Stimulated activated CD4-positive, alpha-beta T cell treated with anti-CD3 and anti-CD28 coated beads, Interleukin-1b, Interleukin-23, amount 100 ng/mL, for 4 hours (primary cell): Measurements from ENCODE around the gene FAM222A.

Experiments
- DNase-seq, 2 donors: peaks; one replicate each; pipeline ENCODE4 v3.0.0-alpha.2; 2020; ENCODE audit warnings: low read depth in 2 of 2

The FAM222A gene

DNA sequence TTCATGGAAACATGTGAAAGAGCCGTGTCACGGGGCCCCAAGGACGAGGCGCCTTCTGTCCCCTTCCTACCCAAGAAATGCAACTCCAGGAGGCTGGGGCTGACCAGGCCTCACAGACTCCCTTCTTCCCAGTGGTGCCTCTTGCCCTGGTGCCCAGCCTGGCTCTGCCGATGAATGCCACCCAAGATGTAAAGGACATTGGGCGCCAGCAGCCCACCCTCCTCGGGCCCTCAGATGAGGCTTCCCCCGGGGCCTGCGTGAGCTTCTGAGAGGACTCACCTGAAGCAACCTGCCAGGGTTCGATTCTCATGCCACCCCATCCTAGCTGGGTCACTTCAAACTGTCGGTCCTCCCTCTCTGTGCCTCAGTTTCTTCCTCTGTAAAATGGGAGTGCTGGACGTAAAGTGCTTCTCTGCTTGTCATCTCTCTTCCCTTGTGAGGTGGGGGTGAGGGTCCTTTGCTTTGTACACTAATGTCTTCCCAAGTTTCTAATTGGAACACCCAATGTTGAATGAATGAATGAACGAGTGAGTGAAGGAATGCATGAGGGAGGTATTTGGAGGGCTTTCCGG lies 10.8 kb downstream of the FAM222A start:
- no peak for DNase-seq

GRCh38 chr12:109725321-109726105 lies 11.9 kb downstream of the FAM222A start:
- DNase-seq, result no peak

DNA sequence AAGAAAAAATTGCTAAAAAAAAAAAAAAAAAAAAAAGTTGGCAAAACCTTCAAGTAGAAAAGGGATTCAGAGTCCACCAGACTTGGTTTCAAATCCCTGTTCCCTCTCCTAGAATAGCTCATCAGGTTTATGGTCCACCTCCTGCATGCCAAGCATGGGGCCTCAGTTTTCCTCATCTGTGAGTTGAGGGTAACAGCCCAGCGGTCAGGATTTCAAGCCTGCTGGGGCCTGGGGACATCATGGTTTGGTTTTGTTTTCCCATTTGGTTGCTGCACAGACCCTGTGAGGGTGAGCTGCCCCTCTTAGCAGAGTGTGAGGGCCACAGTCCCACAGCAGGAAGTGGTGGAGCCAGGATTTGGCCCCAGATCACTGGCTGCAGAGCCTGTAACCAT lies 12.5 kb downstream of the FAM222A start:
- no peak for DNase-seq

DNA sequence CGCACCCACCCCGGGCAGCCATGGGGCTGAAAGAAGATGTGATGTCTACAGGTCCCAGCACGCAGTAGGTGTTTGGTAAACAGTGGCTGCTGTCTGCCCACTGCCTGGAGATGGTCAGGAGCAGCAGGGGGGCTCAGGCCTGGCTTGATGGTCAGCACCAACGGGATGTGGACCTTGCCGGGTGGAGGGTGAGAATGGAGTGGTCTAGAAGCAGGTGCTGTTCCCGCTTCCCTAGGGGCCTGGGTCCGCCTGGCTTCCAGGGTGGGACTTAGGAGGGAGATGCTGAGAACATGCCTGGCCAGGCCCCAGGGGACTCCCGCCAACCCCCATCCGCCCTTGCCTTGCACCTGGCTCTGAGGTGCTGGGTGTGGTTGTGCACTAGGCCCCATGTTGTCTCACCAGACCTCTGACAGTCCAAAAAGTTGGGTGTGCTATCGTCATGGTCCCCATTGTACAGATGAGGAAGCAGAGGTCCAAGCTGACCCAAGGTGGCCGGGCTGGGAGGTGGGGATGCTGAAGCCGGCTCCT lies 12.9 kb downstream of the FAM222A start:
- no peak for DNase-seq

DNA sequence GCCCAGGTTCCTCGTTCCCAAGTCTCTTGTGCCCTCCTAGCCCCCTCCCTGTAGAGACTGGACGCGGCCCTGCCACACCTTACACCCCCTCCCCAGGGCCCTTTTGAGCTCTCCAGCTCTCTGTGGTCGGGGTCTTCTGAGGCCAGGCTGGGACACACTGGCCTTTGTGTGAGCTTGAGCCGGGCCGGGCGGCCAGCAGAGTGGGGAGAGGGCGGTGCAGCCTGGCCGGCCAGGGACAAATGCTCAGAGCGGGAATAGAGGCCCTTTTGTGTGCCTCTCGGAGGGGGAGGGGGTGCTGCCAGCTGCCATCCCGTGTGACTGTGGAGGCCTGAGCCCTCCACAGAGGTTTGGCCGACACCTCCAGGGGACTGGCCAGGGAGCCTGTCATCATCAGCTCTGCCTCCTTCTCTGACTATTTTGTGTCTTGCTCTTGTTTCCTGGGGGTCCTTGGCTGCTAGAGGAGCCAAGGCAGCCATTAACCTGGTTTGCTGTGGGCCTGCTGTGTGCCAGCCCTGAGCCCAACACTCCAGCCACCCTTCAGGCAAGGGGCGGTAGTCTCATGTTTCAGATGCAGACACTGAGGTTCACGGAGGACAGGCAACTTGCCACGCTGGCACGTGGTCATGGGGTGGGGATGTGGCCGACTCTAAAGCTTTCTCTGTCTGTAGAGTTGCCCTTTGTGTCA lies 13.6 kb downstream of the FAM222A start:
- DNase-seq, result no peak

- DNase-seq, result no peak
These were observed 14.4 kb downstream of the FAM222A start for GRCh38 chr12:109727746-109728726.

GRCh38 chr12:109728921-109729320 lies 15.3 kb downstream of the FAM222A start:
- DNase-seq, result no peak

- no peak for DNase-seq
These were observed 15.8 kb downstream of the FAM222A start for GRCh38 chr12:109729371-109729781.

- no peak for DNase-seq
These were observed 16.2 kb downstream of the FAM222A start for GRCh38 chr12:109729801-109730200.

GRCh38 chr12:109730306-109731145 lies 16.9 kb downstream of the FAM222A start:
- DNase-seq, result no peak

GRCh38 chr12:109731231-109731731 lies 17.7 kb downstream of the FAM222A start:
- no peak for DNase-seq

DNA sequence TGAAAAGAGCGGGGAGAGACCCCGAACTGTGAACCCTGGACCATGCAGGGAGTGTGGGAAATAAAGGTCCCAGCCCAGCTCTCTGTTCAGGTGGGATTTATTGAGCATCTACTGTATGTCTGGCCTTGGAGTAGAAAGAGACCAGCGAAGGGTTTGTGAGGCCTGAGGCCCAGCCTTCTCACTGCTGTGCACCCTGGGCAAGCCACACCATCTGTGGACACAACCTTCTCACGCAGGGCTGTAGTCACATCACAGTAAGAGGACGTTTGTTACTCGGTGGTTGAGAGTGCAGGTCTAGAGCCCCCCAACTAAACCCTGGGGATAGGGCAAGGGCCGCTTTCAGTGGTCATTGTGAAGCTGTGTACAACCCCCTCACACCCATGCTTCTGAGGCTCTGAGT lies 18.2 kb downstream of the FAM222A start:
- no peak for DNase-seq

DNA sequence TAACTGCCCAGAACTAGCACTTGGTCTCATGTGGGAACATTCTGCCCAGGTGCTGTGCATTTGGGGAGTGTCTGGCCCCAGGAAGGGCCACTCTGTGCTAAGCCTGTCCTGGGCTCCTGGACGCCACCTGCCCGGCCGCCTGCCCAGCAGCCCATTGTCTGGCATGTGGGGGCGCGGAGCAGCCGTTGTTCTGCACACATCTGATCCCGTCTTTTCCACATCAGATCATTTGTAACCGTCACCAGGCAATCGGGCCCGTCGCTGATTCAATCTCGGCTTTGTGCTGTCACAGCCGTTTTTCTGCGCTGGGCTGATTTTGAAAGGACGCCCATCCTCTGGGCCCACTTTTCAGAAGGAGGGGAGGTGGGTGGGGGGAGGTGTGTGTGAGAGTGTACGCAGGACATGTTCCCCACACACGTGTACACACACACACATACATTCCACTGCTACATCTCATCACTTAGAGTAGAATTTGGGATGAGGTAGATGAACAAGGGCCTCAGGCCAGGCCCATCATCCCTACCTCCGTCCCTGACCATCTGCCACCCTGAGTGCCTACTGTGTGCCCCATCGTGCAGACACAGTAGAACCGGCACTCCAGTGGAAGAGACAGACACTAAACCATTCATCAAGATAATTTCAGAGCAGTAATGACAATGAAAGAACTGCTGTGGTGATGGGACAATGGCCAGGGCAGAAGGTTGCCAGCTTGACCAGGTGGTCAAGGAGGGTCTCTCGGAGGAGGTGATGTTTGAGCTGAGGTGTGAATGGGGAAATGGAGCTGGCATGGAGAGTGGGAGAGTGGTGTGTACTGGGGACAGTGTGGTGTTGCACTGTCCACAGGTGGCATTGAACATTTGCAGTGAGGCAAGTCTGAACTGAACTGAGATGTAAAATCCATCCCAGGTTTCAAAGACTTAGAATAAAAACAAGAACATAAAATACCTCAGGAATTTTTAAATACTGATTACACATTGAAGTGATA lies 19.0 kb downstream of the FAM222A start:
- no peak for DNase-seq

GRCh38 chr12:109734219-109735000 lies 20.8 kb downstream of the FAM222A start:
- DNase-seq, result no peak

DNA sequence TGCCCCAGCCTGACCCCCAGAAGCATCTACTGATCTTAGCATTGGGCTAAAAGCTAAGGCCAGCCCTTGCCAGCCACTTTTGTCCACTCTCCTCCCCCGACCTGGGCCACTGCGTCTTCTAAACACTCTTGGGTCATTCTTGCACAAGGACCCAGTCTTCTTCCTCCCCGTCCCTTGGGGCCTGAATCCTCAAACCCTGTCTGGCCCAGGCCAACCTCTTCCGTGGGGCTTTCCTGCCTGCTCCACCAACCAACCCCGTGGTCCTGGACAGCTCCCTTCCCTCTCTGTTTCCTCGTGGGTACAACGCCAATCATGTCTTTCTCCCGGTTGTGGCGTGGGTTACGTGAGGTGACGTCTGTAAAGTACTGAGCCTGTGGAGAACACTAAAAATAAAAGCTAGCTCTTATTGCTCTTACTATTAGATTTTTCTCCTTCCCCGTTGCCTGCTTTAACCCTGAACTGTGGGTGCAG lies 21.5 kb downstream of the FAM222A start:
- DNase-seq, result no peak

- DNase-seq, result no peak
These were observed 22.4 kb downstream of the FAM222A start for GRCh38 chr12:109735825-109736551.

DNA sequence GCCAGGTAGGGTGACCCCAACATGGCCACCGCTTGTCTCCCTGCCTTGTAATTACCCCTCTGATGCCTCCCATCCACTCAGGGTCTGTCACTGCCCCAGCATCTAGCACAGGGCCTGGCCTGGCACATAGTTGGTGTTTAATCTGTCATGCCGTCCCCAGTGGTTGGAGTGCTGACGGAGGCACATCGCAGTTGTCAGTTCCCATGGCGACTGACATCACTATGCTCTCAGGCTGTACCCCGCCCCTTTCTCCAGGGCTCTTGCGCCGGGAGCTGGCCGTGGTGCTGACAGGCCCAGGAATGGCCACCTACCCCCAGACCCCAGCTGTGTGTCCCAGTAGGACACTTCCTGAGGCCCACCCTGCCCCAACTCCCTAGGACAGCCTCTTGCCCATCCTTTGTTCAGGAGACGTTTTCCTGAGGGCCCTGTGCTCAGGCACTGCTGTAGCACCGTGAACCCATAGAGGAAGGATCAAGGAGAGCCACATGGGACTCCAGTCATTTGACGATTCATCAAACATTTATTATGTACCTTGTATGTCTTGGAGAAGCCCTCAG lies 23.0 kb downstream of the FAM222A start:
- no peak for DNase-seq
